GM21423 (cell line): ENCODE results near the gene PSAT1.
A peak's percentile ranks its signal among the peaks of the same experiment; 100 is the strongest.

ENCODE experiments used
- ATAC-seq: cut with Tn5 transposase; IDR thresholded peaks from one replicate; pipeline ENCODE4 v1.9.1; 2021; ENCODE audit warnings: mild to moderate bottlenecking, moderate library complexity; ENCODE audit not compliant: unreplicated experiment

PSAT1 gene

DNA sequence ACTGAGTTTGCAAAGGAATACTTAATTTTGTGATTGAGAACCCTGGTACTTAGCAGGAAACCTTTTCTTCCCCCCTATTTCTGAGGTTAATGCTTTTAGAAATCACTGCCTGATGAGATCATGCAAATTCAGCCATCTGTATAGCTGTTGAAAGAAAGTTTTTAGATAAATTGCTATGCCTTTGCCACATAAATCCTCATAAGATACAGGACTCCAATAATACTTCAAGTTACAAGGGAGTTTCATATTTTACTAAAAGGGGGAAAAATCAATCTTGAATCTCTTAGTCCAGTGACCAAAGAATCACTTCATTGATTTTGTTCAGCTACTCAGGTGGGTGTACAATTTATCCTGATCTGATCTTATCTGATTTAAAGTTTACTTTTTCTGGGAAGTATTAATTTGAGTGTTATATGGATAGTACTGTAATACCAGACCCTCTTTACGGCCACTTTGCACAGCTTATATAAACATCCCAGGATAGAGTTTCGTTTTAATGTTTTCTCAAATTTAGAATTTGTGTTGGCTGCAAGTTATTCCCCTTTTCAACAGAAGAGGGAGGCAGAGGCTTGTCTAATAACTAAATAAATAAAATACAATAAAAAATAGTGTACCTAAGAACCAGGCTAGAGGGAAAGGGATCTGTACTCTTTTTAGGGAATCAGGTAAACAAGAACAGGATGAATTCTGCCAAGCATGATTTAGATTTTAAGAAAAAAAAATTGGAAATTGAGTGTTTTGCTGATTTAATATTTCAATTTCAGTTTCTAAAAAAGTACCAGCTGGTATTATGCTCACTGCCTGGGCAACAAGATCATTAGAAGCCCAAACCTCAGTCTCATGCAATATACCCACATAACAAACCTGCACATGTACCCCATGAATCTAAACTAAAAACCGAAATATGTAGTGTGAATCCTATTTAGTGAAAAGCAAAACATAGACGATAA, 69.1 kb downstream of the PSAT1 start:
- no peak for ATAC-seq

GRCh38 chr9:78366827-78367226, 69.9 kb downstream of the PSAT1 start:
- ATAC-seq = no peak

DNA sequence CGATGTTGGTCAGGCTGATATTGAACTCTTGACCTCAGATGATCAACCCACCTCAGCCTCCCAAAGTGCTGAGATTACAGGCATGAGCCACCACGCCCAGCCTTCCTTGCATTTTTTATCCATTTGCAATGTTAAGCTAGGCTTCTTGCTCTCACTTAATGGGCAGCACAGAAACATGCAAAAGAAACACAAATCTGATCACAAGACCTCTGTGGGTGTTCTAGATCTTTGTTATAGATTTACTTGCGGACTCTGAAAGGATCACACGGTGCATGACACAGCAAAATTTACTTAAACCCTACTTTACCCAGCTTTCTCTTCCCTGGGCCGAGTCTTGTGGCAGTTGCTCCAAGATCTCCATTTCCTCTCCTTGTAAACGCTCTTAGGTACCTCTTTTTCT, 71.3 kb downstream of the PSAT1 start:
- ATAC-seq = no peak

GRCh38 chr9:78369639-78370219, 72.8 kb downstream of the PSAT1 start:
- peak; percentile 68 for ATAC-seq

- ATAC-seq = no peak
Observed at GRCh38 chr9:78370991-78371390, 74.1 kb downstream of the PSAT1 start.

GRCh38 chr9:78371981-78372380, 75.1 kb downstream of the PSAT1 start:
- ATAC-seq = no peak
